WTC11 (cell line): ENCODE measurements around the gene RAB1B. TPM values are rescaled to one million over a fixed set of nuclear protein-coding genes. Genes with fewer than 3 reads are reported as not detected.

ENCODE experiments used
- ATAC-seq: fragments of 200-7000 bp; cut with Tn5 transposase; 2 replicates; pipeline ENCODE4 v1.10.0; 2021; ENCODE audit warnings: mild to moderate bottlenecking, moderate library complexity
- Bru-seq: library from RNA; stranded (reverse); fragments of 400-500 nt; gene quantifications from one replicate; lab custom pipeline; 2021; lab: Mats Ljungman, UMichigan
- CTCF ChIA-PET: fragments of 300-600 bp; sonication (Branson Sonifier 250); formaldehyde crosslinking; loops from one replicate; lab custom pipeline; 2021; ENCODE audit warnings: antibody characterized with exemption; lab: Charles Lee
- POLR2A ChIA-PET: fragments of 350-600 bp; sonication (Branson Sonifier 250); formaldehyde crosslinking; loops from one replicate; lab custom pipeline; 2021; ENCODE audit warnings: antibody characterized with exemption; lab: Charles Lee
- DNase-seq: peaks from one replicate; pipeline ENCODE4 v3.0.0; 2021; ENCODE audit warnings: low spot score
- H3K27ac Mint-ChIP-seq: 2 replicates; pipeline ENCODE4 v1.8.0; 2021; ENCODE audit warnings: mixed read lengths
- H3K27me3 Mint-ChIP-seq: 2 replicates; pipeline ENCODE4 v1.8.0; 2021; ENCODE audit warnings: low read depth, mild to moderate bottlenecking, moderate library complexity, mixed read lengths
- H3K36me3 Mint-ChIP-seq: 2 replicates; pipeline ENCODE4 v1.8.0; 2021; ENCODE audit warnings: mixed read lengths
- H3K4me1 Mint-ChIP-seq: 2 replicates; pipeline ENCODE4 v1.8.0; 2022; ENCODE audit warnings: mixed read lengths
- H3K4me3 Mint-ChIP-seq: 2 replicates; pipeline ENCODE4 v1.8.0; 2021; ENCODE audit warnings: mild to moderate bottlenecking, moderate library complexity, mixed read lengths
- H3K9me3 Mint-ChIP-seq: 2 replicates; pipeline ENCODE4 v1.8.0; 2021; ENCODE audit warnings: mixed read lengths
- ATF1 ChIP-seq: sonication (generic); formaldehyde crosslinking; IDR thresholded peaks from 2 replicates; pipeline ENCODE4 v1.8.1; 2023; ENCODE audit warnings: mild to moderate bottlenecking, moderate library complexity, missing genetic modification reagents
- ELF4 ChIP-seq: sonication (generic); formaldehyde crosslinking; IDR thresholded peaks from 2 replicates; pipeline ENCODE4 v1.8.1; 2022; ENCODE audit warnings: low read depth, mild to moderate bottlenecking, moderate library complexity, missing genetic modification reagents
- RORB ChIP-seq: fragments of 250-450 bp; sonication (Bioruptor Pico); IDR thresholded peaks from 2 replicates; pipeline ENCODE4 v1.9.0; 2021; ENCODE audit warnings: mild to moderate bottlenecking
- SMAD3 ChIP-seq: sonication (generic); formaldehyde crosslinking; IDR thresholded peaks from 2 replicates; pipeline ENCODE4 v1.8.0; 2022; ENCODE audit warnings: missing genetic modification reagents, mild to moderate bottlenecking, borderline replicate concordance
- SP1 ChIP-seq: sonication (generic); formaldehyde crosslinking; conservative IDR thresholded peaks from 2 replicates; pipeline ENCODE4 v1.8.1; 2022; ENCODE audit warnings: missing genetic modification reagents
- TCF7 ChIP-seq: sonication (generic); formaldehyde crosslinking; IDR thresholded peaks from 2 replicates; pipeline ENCODE4 v1.8.0; 2022; ENCODE audit warnings: mild to moderate bottlenecking, low read depth, missing genetic modification reagents, moderate library complexity
- TEAD4 ChIP-seq: sonication (generic); formaldehyde crosslinking; IDR thresholded peaks from 2 replicates; pipeline ENCODE4 v1.8.0; 2022; ENCODE audit warnings: mild to moderate bottlenecking, missing genetic modification reagents
- ZNF121 ChIP-seq: sonication (generic); formaldehyde crosslinking; IDR thresholded peaks from 2 replicates; pipeline ENCODE4 v1.8.0; 2023; ENCODE audit warnings: missing genetic modification reagents
- ZNF232 ChIP-seq: sonication (generic); formaldehyde crosslinking; IDR thresholded peaks from 2 replicates; pipeline ENCODE4 v1.8.0; 2022; ENCODE audit warnings: mild to moderate bottlenecking, missing genetic modification reagents
- ZNF317 ChIP-seq: sonication (generic); formaldehyde crosslinking; IDR thresholded peaks from 2 replicates; pipeline ENCODE4 v1.8.1; 2023; ENCODE audit warnings: low read depth, mild to moderate bottlenecking, moderate library complexity, missing genetic modification reagents, borderline replicate concordance
- ZNF416 ChIP-seq: fragments of 250-450 bp; sonication (Bioruptor Pico); IDR thresholded peaks from 2 replicates; pipeline ENCODE4 v1.9.0; 2021; ENCODE audit warnings: mild to moderate bottlenecking, inconsistent platforms
- ZNF423 ChIP-seq: fragments of 250-450 bp; sonication (Bioruptor Pico); IDR thresholded peaks from 2 replicates; pipeline ENCODE4 v2.1.2; 2022; ENCODE audit warnings: mild to moderate bottlenecking, moderate library complexity
- long read RNA-seq, 3 experiments: library from RNA in 1 of 3; library from capped mRNA in 1 of 3; library from polyadenylated mRNA in 1 of 3; unstranded in 2 of 3; stranded (forward) in 1 of 3; transcript quantifications; one replicate each; pipeline ENCODE4 v2.0.0, GENCODE V29; 2021
- total RNA-seq: library from RNA; stranded (reverse); gene quantifications from 3 replicates; pipeline ENCODE4 v1.2.3, GENCODE V29; 2021
- TF ChIP-seq, protein P1 (sequence below): fragments of 200-600 bp; IDR thresholded peaks from 2 replicates; pipeline ENCODE4 v1.8.0; 2022; ENCODE audit warnings: antibody characterized with exemption
- TF ChIP-seq, protein P2 (sequence below): sonication (generic); formaldehyde crosslinking; IDR thresholded peaks from 2 replicates; pipeline ENCODE4 v1.8.0; 2022; ENCODE audit warnings: mild to moderate bottlenecking, missing genetic modification reagents
- TF ChIP-seq, protein P3 (sequence below): sonication (generic); formaldehyde crosslinking; IDR thresholded peaks from 2 replicates; pipeline ENCODE4 v1.8.1; 2022; ENCODE audit warnings: low read depth, mild to moderate bottlenecking, moderate library complexity, missing genetic modification reagents, borderline replicate concordance
- TF ChIP-seq, protein P4 (sequence below): sonication (generic); formaldehyde crosslinking; IDR thresholded peaks from 2 replicates; pipeline ENCODE4 v1.8.1; 2023; ENCODE audit warnings: mild to moderate bottlenecking, missing genetic modification reagents
- TF ChIP-seq, protein P5 (sequence below): sonication (generic); formaldehyde crosslinking; IDR thresholded peaks from 2 replicates; pipeline ENCODE4 v1.8.1; 2023; ENCODE audit warnings: mild to moderate bottlenecking, missing genetic modification reagents
- TF ChIP-seq, protein P6 (sequence below): sonication (generic); formaldehyde crosslinking; IDR thresholded peaks from 2 replicates; pipeline ENCODE4 v1.8.1; 2023; ENCODE audit warnings: mild to moderate bottlenecking, missing genetic modification reagents, moderate library complexity
- TF ChIP-seq, protein P7 (sequence below): sonication (generic); formaldehyde crosslinking; conservative IDR thresholded peaks from 2 replicates; pipeline ENCODE4 v1.8.1; 2022; ENCODE audit warnings: mild to moderate bottlenecking, missing genetic modification reagents
- TF ChIP-seq, protein P8 (sequence below): sonication (generic); formaldehyde crosslinking; IDR thresholded peaks from 2 replicates; pipeline ENCODE4 v1.8.1; 2022; ENCODE audit warnings: missing genetic modification reagents, borderline replicate concordance

RAB1B gene
- total RNA-seq (125 to 134 TPM (median 130 TPM) in 3 replicates), Bru-seq, nascent RNA (percentile 66 among the genes with signal in this experiment)
- long read RNA-seq, experiment 1, transcript RAB1B-202 (5 exons, 991 nt), result minor isoform, 5 of 493 reads
- long read RNA-seq, experiment 1, transcript RAB1B-201 (6 exons, 2,007 nt), result major isoform, 447 of 493 reads
- long read RNA-seq, experiment 1, partial matches to known transcripts, result 31 of 493 reads
- long read RNA-seq, experiment 1, other reads (novel, unspliced or antisense), result 10 of 493 reads
- long read RNA-seq, experiment 2, transcript RAB1B-201 (6 exons, 2,007 nt), result major isoform, 134 of 272 reads
- long read RNA-seq, experiment 2, partial matches to known transcripts, result 48 of 272 reads
- long read RNA-seq, experiment 2, other reads (novel, unspliced or antisense), result 90 of 272 reads
- long read RNA-seq, experiment 3, transcript RAB1B-201 (6 exons, 2,007 nt), result major isoform, 85 of 94 reads
- long read RNA-seq, experiment 3, partial matches to known transcripts, result 5 of 94 reads
- long read RNA-seq, experiment 3, other reads (novel, unspliced or antisense), result 0 of 94 reads

DNA sequence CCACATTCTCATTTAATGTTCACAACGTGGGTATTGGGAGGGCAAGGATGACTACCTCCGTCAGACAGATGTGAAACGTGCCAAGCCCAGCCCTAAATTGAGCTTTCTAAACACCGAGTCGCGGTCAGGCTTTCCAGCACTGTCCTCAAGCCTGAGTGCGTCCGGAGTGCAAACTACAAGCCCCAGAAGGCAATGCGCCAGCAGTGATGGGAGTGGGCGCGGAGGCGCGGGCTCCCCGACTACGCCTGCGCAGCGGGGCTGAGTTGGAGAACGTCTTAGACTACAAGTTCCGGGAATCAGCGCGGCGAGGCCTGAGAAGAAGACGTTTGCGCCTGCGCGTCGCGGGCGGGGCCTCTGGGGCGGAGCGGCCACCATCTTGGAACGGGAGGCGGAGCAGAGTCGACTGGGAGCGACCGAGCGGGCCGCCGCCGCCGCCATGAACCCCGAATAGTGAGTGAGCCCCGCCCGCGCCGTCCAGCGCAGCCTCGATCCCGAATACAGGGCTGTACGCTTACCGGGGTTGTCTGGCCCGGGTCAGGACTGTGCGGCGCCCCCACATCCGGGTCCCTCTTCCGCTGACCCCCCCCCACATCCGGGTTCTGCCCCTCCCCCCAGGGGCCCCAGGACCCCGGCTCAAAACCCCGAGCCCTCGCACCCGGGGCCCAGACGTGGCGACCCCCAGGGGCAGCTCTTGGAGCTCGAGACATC is at the start of gene RAB1B:
Gene RAB1B, plus strand, starts transcription at position 396 of the 708 bp plus-strand sequence. Its CDS starts 41 bp downstream, at position 437.
- no peak for TF ChIP-seq ZNF121 (CRISPR knock-in tag)
- TF ChIP-seq ATF1 (CRISPR knock-in tag), result no peak
- 0 out of 2 replicates have a peak, but pooled peaks have one; percentile 66 for TF ChIP-seq ZNF416 (CRISPR knock-in tag)
- TF ChIP-seq TEAD4 (CRISPR knock-in tag), result no peak
- TF ChIP-seq, protein P1, sequence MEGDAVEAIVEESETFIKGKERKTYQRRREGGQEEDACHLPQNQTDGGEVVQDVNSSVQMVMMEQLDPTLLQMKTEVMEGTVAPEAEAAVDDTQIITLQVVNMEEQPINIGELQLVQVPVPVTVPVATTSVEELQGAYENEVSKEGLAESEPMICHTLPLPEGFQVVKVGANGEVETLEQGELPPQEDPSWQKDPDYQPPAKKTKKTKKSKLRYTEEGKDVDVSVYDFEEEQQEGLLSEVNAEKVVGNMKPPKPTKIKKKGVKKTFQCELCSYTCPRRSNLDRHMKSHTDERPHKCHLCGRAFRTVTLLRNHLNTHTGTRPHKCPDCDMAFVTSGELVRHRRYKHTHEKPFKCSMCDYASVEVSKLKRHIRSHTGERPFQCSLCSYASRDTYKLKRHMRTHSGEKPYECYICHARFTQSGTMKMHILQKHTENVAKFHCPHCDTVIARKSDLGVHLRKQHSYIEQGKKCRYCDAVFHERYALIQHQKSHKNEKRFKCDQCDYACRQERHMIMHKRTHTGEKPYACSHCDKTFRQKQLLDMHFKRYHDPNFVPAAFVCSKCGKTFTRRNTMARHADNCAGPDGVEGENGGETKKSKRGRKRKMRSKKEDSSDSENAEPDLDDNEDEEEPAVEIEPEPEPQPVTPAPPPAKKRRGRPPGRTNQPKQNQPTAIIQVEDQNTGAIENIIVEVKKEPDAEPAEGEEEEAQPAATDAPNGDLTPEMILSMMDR, result no peak
- TF ChIP-seq, protein P2, sequence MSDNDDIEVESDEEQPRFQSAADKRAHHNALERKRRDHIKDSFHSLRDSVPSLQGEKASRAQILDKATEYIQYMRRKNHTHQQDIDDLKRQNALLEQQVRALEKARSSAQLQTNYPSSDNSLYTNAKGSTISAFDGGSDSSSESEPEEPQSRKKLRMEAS (CRISPR knock-in tag), result 0 out of 2 replicates have a peak, but pooled peaks have one; percentile 6
- TF ChIP-seq SP1, result peak; percentile 78; the same call in 1 of the 2 replicates
- no peak for TF ChIP-seq ZNF232 (CRISPR knock-in tag)
- Mint-ChIP-seq H3K4me3 (peak within 1 kb of the TSS; percentile 97), H3K36me3 (peaks cover 31% of the 10 kb centered on the region), H3K27me3 (no peaks in the 10 kb centered on the region; the same call in 1 of the 2 replicates), H3K9me3 (no peaks in the 10 kb centered on the region), H3K27ac (peak within 1 kb of the TSS; percentile 99), H3K4me1 (peaks cover 12% of the 10 kb centered on the region)
- POLR2A ChIA-PET, result interaction anchor here (0.8 to 1.5 kb wide), 6 partner anchors 9 to 409 kb away, joined by 3 to 6 read pairs (median 4); partner anchors contain the start of gene SF3B2
- CTCF ChIA-PET, result interaction anchor here (0.6 to 4.0 kb wide), 16 partner anchors 9 to 223 kb away, joined by 3 to 33 read pairs (median 5); partner anchors contain the start of genes CD248, CNIH2, PELI3 and RIN1
- DNase-seq (peak; percentile 100), ATAC-seq (peak; percentile 83)

DNA sequence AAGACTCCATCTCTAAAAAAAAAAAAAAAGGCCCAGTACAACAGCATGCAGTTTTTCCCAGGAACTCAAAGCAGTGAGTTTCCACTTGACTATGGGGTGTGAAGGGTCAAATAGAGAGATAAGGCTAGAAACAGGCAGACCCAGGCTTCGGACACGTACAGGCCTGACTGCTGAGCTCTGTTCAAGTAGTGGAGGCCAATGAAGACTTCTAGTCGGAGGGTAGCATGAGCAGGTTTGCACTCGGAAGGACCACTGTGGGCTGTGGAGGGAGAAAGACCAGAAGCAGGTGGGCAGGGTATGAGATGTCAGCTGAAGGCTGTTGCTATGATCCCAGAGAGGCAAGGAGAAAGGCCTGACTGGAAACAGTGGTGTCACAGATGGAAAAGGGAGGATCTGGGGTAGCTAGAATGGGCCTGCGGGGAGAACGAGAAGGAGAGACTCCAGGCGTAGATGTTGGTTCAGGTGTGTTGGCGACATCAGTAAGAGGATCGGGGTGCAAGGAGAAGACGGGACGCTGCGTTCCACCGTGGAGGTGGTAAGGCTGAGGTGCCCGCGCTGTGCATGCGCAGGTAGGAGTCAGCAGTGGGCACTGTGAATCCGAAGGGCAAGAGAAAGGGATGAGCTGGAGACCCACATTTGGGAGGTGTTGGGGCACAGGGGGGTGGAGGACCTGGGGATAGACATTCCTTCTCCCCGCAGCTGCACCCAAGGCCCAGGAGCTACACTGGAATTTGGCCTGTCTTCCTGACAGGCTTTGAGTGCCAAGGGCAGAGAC is 49.4 kb upstream of the RAB1B start:
- DNase-seq (no peak), ATAC-seq (no peak)
- no peaks in the 10 kb centered on the region for H3K9me3 Mint-ChIP-seq
- no peaks in the 10 kb centered on the region for H3K27me3 Mint-ChIP-seq
- no peak overlapping the region for H3K27ac Mint-ChIP-seq
- H3K4me3 Mint-ChIP-seq, result no peak overlapping the region
- H3K36me3 Mint-ChIP-seq, result peaks cover 10% of the 10 kb centered on the region; the same call in 1 of the 2 replicates
- ChIA-PET POLR2A (interaction anchor here (0.6 kb wide), 1 partner anchor 11 kb away, joined by 4 read pairs; no protein-coding TSS in a partner anchor), CTCF (no interaction called here)
- H3K4me1 Mint-ChIP-seq, result peaks cover 8% of the 10 kb centered on the region
- TF ChIP-seq, protein P3, sequence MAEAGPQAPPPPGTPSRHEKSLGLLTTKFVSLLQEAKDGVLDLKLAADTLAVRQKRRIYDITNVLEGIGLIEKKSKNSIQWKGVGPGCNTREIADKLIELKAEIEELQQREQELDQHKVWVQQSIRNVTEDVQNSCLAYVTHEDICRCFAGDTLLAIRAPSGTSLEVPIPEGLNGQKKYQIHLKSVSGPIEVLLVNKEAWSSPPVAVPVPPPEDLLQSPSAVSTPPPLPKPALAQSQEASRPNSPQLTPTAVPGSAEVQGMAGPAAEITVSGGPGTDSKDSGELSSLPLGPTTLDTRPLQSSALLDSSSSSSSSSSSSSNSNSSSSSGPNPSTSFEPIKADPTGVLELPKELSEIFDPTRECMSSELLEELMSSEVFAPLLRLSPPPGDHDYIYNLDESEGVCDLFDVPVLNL (CRISPR knock-in tag), result no peak
- TF ChIP-seq, protein P4, sequence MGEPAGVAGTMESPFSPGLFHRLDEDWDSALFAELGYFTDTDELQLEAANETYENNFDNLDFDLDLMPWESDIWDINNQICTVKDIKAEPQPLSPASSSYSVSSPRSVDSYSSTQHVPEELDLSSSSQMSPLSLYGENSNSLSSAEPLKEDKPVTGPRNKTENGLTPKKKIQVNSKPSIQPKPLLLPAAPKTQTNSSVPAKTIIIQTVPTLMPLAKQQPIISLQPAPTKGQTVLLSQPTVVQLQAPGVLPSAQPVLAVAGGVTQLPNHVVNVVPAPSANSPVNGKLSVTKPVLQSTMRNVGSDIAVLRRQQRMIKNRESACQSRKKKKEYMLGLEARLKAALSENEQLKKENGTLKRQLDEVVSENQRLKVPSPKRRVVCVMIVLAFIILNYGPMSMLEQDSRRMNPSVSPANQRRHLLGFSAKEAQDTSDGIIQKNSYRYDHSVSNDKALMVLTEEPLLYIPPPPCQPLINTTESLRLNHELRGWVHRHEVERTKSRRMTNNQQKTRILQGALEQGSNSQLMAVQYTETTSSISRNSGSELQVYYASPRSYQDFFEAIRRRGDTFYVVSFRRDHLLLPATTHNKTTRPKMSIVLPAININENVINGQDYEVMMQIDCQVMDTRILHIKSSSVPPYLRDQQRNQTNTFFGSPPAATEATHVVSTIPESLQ (CRISPR knock-in tag), result no peak
- TF ChIP-seq RORB (no peak), ZNF232 (CRISPR knock-in tag) (no peak), ATF1 (CRISPR knock-in tag) (no peak), SMAD3 (CRISPR knock-in tag) (no peak), ELF4 (no peak), ZNF423 (CRISPR knock-in tag) (no peak), ZNF317 (CRISPR knock-in tag) (no peak), TCF7 (CRISPR knock-in tag) (no peak)
- TF ChIP-seq, protein P5, sequence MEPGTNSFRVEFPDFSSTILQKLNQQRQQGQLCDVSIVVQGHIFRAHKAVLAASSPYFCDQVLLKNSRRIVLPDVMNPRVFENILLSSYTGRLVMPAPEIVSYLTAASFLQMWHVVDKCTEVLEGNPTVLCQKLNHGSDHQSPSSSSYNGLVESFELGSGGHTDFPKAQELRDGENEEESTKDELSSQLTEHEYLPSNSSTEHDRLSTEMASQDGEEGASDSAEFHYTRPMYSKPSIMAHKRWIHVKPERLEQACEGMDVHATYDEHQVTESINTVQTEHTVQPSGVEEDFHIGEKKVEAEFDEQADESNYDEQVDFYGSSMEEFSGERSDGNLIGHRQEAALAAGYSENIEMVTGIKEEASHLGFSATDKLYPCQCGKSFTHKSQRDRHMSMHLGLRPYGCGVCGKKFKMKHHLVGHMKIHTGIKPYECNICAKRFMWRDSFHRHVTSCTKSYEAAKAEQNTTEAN, result no peak
- TF ChIP-seq, protein P6, sequence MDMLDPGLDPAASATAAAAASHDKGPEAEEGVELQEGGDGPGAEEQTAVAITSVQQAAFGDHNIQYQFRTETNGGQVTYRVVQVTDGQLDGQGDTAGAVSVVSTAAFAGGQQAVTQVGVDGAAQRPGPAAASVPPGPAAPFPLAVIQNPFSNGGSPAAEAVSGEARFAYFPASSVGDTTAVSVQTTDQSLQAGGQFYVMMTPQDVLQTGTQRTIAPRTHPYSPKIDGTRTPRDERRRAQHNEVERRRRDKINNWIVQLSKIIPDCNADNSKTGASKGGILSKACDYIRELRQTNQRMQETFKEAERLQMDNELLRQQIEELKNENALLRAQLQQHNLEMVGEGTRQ (CRISPR knock-in tag), result no peak
- TF ChIP-seq, protein P7, sequence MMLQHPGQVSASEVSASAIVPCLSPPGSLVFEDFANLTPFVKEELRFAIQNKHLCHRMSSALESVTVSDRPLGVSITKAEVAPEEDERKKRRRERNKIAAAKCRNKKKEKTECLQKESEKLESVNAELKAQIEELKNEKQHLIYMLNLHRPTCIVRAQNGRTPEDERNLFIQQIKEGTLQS (CRISPR knock-in tag), result no peak
- TF ChIP-seq, protein P8, sequence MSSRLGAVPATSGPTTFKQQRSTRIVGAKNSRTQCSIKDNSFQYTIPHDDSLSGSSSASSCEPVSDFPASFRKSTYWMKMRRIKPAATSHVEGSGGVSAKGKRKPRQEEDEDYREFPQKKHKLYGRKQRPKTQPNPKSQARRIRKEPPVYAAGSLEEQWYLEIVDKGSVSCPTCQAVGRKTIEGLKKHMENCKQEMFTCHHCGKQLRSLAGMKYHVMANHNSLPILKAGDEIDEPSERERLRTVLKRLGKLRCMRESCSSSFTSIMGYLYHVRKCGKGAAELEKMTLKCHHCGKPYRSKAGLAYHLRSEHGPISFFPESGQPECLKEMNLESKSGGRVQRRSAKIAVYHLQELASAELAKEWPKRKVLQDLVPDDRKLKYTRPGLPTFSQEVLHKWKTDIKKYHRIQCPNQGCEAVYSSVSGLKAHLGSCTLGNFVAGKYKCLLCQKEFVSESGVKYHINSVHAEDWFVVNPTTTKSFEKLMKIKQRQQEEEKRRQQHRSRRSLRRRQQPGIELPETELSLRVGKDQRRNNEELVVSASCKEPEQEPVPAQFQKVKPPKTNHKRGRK, result no peak
